Panc1 (cell line): ENCODE data around the gene CCDC51.

ENCODE experiments used
- CTCF ChIP-seq: fragments of 450-650 bp; IDR thresholded peaks from 2 replicates; pipeline ENCODE4 v1.5.1; 2017; ENCODE audit warnings: mild to moderate bottlenecking
- POLR2AphosphoS5 ChIP-seq: IDR thresholded peaks from 2 replicates; pipeline ENCODE4 v1.6.1; 2012; ENCODE audit warnings: mild to moderate bottlenecking, low read depth, low read length, moderate library complexity
- REST ChIP-seq, 2 experiments: IDR thresholded peaks; 2 replicates each; pipeline ENCODE4 v1.6.1; 2011 to 2012; ENCODE audit warnings: low read depth in 2 of 2, control low read depth in 1 of 2, low read length in 1 of 2, mild to moderate bottlenecking in 1 of 2, moderate library complexity in 1 of 2; ENCODE audit not compliant: insufficient read depth in 1 of 2

- TF ChIP-seq CTCF (no peak), REST (IDR thresholded peaks at IDR 0.05; ENCODE audit: insufficient read depth in 1 of 2, low read depth in 2 of 2, low read length in 1 of 2) (no peak), POLR2AphosphoS5 (no peak)
Observed at GRCh38 chr3:48413086-48413485, 26.8 kb downstream of the CCDC51 start.
